OCI-LY3 (cell line): ENCODE data around the gene CHST13.

Experiments
- CTCF ChIP-seq: fragments of 200-600, 300-600 bp; sonication (generic); IDR thresholded peaks from 2 replicates; pipeline ENCODE4 v1.5.1; 2014; ENCODE audit warnings: antibody characterized with exemption, low read length, low read depth
- EZH2phosphoT487 ChIP-seq: fragments of 200-600 bp; shearing (Covaris generic); IDR thresholded peaks from 2 replicates; pipeline ENCODE4 v1.6.1; 2018; ENCODE audit warnings: antibody characterized with exemption, mixed run types, low read depth

GRCh38 chr3:126521122-126521891 is 2.6 kb upstream of the CHST13 start:
- TF ChIP-seq CTCF (no peak), EZH2phosphoT487 (no peak)
